Esophagus muscularis mucosa (tissue), 4 donors: ENCODE results near the gene CLDN7. TPM values are rescaled to one million over a fixed set of nuclear protein-coding genes. Genes with fewer than 3 reads are reported as not detected.

Source experiments
- DNase-seq: peaks from one replicate; pipeline ENCODE4 v3.0.0-alpha.2; 2017; ENCODE audit errors: extremely low spot score
- H3K27ac ChIP-seq, 4 donors: fragments of 200-600 bp; sonication (generic); replicated peaks in 1 of 4; 1 replicate in 3 of 4; 2 replicates in 1 of 4; pipeline ENCODE4 v1.5.1; 2016 to 2019; ENCODE audit warnings: mild to moderate bottlenecking in 1 of 4
- H3K27me3 ChIP-seq, 4 donors: fragments of 200-600 bp; sonication (generic); one replicate each; pipeline versions ENCODE4 v1.5.1 to v1.6.0; 2016 to 2019
- H3K36me3 ChIP-seq, 4 donors: fragments of 200-600 bp; sonication (generic); one replicate each; pipeline ENCODE4 v1.5.1; 2016 to 2019
- H3K4me1 ChIP-seq, 4 donors: fragments of 200-600 bp; sonication (generic); one replicate each; pipeline ENCODE4 v1.5.1; 2016 to 2019
- H3K4me3 ChIP-seq, 4 donors: fragments of 200-600 bp; sonication (generic); 1 replicate in 2 of 4; 2 replicates in 2 of 4; pipeline ENCODE4 v1.5.1; 2016 to 2019; ENCODE audit warnings: mild to moderate bottlenecking in 4 of 4, moderate library complexity in 1 of 4
- H3K9me3 ChIP-seq, 4 donors: fragments of 200-600 bp; sonication (generic); 1 replicate in 3 of 4; 2 replicates in 1 of 4; pipeline ENCODE4 v1.5.1; 2016 to 2019
- CTCF ChIP-seq, 3 experiments: fragments of 200-600 bp in 2 of 3; fragments of 450-650 bp in 1 of 3; sonication (generic) in 2 of 3; IDR thresholded peaks; one replicate each; pipeline ENCODE4 v1.5.1; 2017 to 2019; ENCODE audit warnings: antibody characterized with exemption in 3 of 3, mild to moderate bottlenecking in 2 of 3, moderate library complexity in 1 of 3
- EP300 ChIP-seq: sonication (generic); formaldehyde crosslinking; IDR thresholded peaks from one replicate; pipeline ENCODE4 v1.6.1; 2017; ENCODE audit warnings: antibody characterized with exemption
- POLR2A ChIP-seq: fragments of 450-650 bp; IDR thresholded peaks from one replicate; pipeline ENCODE4 v1.6.1; 2017; ENCODE audit warnings: antibody characterized with exemption, moderate library complexity, mild to moderate bottlenecking, low read depth
- POLR2AphosphoS5 ChIP-seq, 2 donors: sonication (generic); formaldehyde crosslinking; IDR thresholded peaks; one replicate each; pipeline ENCODE4 v1.6.1; 2017; ENCODE audit warnings: antibody characterized with exemption in 2 of 2
- WGBS: methylation state at CpG from one replicate; pipeline ENCODE4 v1.1.5; 2018; 5-methylcytosine and 5-hydroxymethylcytosine counted together
- intact Hi-C: fragments of 100-400 bp; cut with DNase I; formaldehyde crosslinking; loops from one replicate; pipeline ENCODE4 v1.15.1; 2023
- total RNA-seq, 4 donors: library from RNA; depleted of rRNA; stranded (reverse); fragments of >200 nt; gene quantifications; one replicate each; pipeline versions ENCODE4 v1.1.0 to v1.2.1, GENCODE V29; 2016

CLDN7 gene
- total RNA-seq, 4 donors from 2014 or later = 1.7 to 3.4 (median 2.1) TPM

- DNase-seq = peak; percentile 96
- Histone ChIP-seq H3K4me3 (peak overlapping the region; percentile 64 to 77 (median 69)), H3K27me3 (peaks cover 0 to 7% (median 0%) of the 10 kb centered on the region in 4 donors), H3K36me3 (peaks cover 14 to 21% (median 20%) of the 10 kb centered on the region in 4 donors), H3K9me3 (no peaks in the 10 kb centered on the region), H3K4me1 (peaks cover 45 to 56% (median 51%) of the 10 kb centered on the region in 4 donors), H3K27ac (peak overlapping the region; percentile 95 to 98 (median 96))
- WGBS = 4% methylated on average over 13 of the region's 29 CpGs
- TF ChIP-seq POLR2AphosphoS5 (IDR thresholded peaks at IDR 0.05) (peak; percentile 50 to 77), EP300 (no peak), CTCF (IDR thresholded peaks at IDR 0.05) (peak in 2 of 3 experiments; percentile 95 to 98), POLR2A (peak; percentile 4)
- intact Hi-C loops = loop anchor here (1.0 kb wide), 1 partner anchor 16 kb away; no protein-coding TSS in a partner anchor
These were observed 18.3 kb upstream of the CLDN7 start for GRCh38 chr17:7280519-7281073.

GRCh38 chr17:7279448-7279847, 17.2 kb upstream of the CLDN7 start:
- TF ChIP-seq CTCF (IDR thresholded peaks at IDR 0.05) (no peak), POLR2AphosphoS5 (IDR thresholded peaks at IDR 0.05) (no peak), POLR2A (no peak), EP300 (no peak)
- Histone ChIP-seq H3K27ac (no peak overlapping the region), H3K4me1 (peaks cover 35 to 44% (median 39%) of the 10 kb centered on the region in 4 donors), H3K27me3 (peaks cover 0 to 7% (median 0%) of the 10 kb centered on the region in 4 donors), H3K9me3 (no peaks in the 10 kb centered on the region), H3K4me3 (no peak overlapping the region), H3K36me3 (peaks cover 7 to 10% (median 8%) of the 10 kb centered on the region in 4 donors)
- intact Hi-C loops = no loop called here
- DNase-seq = no peak
- 84% methylated on average over 8 of the region's 8 CpGs for WGBS

GRCh38 chr17:7266784-7267183, 4.5 kb upstream of the CLDN7 start:
- DNase-seq = no peak
- H3K4me3 ChIP-seq = no peak overlapping the region
- 80% methylated on average over 1 of the region's 1 CpG for WGBS
- no peak overlapping the region for H3K27ac ChIP-seq
- peaks cover 11 to 61% (median 28%) of the 10 kb centered on the region in 4 donors for H3K27me3 ChIP-seq
- H3K36me3 ChIP-seq = no peaks in the 10 kb centered on the region
- no peaks in the 10 kb centered on the region for H3K9me3 ChIP-seq
- H3K4me1 ChIP-seq = peaks cover 14 to 22% (median 16%) of the 10 kb centered on the region in 4 donors
- intact Hi-C loops = no loop called here
- TF ChIP-seq POLR2A (no peak), POLR2AphosphoS5 (IDR thresholded peaks at IDR 0.05) (no peak), CTCF (IDR thresholded peaks at IDR 0.05) (no peak), EP300 (no peak)

- DNase-seq = no peak
- TF ChIP-seq POLR2A (no peak), EP300 (no peak), CTCF (IDR thresholded peaks at IDR 0.05) (no peak), POLR2AphosphoS5 (IDR thresholded peaks at IDR 0.05) (no peak)
- Histone ChIP-seq H3K27ac (no peak overlapping the region), H3K36me3 (peaks cover 8 to 11% (median 9%) of the 10 kb centered on the region in 4 donors), H3K27me3 (peaks cover 17 to 67% (median 38%) of the 10 kb centered on the region in 4 donors), H3K4me1 (peaks cover 25 to 40% (median 30%) of the 10 kb centered on the region in 4 donors), H3K4me3 (peak overlapping the region in 2 of 4 donors; percentile 29 to 64), H3K9me3 (no peaks in the 10 kb centered on the region)
- WGBS = 31% methylated on average over 4 of the region's 4 CpGs
- intact Hi-C loops = no loop called here
These were observed 1.5 kb upstream of the CLDN7 start for GRCh38 chr17:7263801-7264078.
